ENCODE measurements around the gene HLF.
"Not testable (repeated sequence)": the region's sequence is repeated elsewhere in the genome, so short reads cannot be mapped to it uniquely, and the experiment has no call there.

The HLF gene

DNA sequence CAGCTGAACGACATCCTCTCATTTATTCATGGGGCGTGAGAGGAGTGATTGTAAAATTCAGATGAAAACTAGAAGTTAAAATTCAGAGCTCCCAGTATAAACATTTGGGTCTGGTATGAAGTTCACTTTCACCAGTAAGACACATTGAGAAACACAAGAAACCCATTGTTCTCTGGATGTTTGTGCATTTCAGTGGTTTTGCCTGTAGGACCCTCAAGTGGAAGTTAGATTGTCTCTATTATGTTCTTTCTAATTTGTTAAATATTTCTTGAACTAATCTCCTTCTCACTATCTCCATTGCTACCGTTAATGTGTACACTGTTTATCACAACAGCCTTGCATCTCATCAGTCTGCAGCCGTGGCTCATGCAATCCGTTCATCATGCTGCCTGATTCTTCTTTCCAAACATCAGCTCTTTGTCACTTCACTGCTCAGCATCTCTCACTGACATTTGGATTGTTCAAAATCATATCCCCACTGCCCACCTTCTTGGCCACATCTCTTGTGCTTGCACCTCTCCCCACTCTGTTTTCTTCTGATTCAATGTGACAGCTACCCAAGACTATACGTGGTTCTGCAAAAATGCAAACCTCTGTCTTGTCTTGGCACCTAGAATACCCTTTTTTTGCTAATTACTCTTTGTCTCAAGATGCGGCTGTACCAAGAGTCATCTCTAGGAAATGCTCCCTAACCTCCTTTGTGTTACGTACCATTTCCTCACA lies 49.5 kb downstream of the HLF start:
- DNase-seq = no peak

GRCh38 chr17:55314784-55315491 lies 50.2 kb downstream of the HLF start:
- DNase-seq = no peak

- no peak for DNase-seq
Measured at GRCh38 chr17:55316499-55316898, 51.7 kb downstream of the HLF start.

GRCh38 chr17:55317284-55317683 lies 52.5 kb downstream of the HLF start:
- DNase-seq = no peak

- no peak for DNase-seq
Measured at GRCh38 chr17:55318081-55318480, 53.3 kb downstream of the HLF start.

GRCh38 chr17:55318715-55319487 lies 54.1 kb downstream of the HLF start:
- no peak for DNase-seq

DNA sequence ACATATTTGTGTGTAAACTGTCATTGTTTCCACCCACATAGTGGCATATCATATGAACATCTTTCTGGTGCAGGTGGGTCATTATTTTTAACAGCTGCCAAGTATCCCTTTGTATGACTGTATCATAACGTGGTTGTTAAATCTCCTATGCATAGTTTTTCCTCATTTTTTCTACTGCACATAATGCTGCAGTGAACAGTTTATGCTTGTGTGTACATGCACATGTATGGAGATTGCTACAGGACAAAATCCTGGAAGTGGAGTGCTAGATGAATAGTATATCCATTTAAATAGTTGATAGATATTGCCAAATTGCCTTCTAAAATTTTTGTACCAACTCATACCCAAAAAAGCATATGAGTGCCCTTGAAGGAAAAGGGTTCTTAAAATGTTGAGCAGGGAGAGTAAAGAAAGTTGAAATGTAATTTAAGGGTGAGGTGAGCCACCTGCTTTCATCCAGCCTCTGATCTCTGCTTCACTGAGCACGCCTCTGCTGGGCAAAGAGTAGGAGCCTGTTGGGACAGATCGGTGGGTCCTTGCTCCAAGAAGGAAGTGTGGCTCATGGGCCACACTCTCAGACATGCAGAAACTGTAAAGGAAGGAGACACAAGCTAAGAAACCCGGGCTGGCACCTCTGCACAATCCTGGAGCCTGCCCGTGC lies 55.3 kb downstream of the HLF start:
- DNase-seq = no peak

- DNase-seq = no peak
Measured at GRCh38 chr17:55320594-55321426, 56.0 kb downstream of the HLF start.

GRCh38 chr17:55321427-55322060 lies 56.8 kb downstream of the HLF start:
- no peak for DNase-seq

DNA sequence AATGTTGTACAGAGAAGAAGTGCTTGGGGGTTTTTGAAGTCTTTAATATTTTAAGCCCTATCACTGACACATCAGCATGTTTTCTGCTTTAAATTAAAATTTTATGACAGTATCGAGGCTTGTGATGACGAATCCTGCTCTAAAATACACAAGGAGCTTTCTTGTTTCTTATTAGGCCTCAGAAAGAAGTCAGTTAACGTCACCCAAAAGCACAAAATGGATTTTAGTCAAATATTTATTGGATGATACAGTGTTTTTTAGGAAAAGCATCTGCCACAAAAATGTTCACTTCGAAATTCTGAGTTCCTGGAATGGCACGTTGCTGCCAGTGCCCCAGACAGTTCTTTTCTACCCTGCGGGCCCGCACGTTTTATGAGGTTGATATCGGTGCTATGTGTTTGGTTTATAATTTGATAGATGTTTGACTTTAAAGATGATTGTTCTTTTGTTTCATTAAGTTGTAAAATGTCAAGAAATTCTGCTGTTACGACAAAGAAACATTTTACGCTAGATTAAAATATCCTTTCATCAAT lies 57.8 kb downstream of the HLF start:
- no peak for DNase-seq

DNA sequence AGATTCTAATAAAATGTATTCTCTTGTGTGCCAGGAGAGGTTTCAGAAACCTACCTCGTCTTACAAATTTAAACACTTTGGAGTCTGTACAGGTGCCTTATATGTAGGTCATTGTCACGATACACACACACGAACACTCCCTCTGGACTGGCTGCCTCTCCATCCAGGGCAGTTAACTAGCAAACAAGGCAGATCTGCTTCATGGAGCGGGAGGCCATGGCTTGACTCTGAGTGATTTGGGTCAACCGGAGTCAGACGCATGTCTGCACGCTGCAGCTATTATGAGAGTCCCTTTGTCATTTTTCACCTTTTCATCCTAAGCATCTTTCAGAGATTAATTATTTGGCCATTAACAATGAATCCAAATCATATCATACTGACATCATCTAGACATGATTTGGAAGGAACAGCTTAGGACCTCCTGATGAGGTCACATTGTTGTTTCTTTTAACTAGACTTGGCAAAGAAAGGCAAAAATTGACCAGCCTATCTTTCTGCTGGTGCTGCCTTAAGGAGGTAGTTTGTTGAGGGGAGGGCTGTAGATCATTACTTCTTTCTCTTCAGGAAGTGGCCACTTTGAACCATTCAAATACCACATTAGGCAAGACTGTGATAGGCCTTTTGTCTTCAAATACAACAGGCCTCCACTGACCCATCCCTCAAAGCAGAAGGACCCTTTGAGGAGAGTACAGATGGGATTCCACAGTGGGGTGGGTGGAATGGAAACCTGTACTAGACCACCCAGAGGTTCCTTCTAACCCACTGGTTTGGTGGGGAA lies 58.9 kb downstream of the HLF start:
- no peak for DNase-seq

DNA sequence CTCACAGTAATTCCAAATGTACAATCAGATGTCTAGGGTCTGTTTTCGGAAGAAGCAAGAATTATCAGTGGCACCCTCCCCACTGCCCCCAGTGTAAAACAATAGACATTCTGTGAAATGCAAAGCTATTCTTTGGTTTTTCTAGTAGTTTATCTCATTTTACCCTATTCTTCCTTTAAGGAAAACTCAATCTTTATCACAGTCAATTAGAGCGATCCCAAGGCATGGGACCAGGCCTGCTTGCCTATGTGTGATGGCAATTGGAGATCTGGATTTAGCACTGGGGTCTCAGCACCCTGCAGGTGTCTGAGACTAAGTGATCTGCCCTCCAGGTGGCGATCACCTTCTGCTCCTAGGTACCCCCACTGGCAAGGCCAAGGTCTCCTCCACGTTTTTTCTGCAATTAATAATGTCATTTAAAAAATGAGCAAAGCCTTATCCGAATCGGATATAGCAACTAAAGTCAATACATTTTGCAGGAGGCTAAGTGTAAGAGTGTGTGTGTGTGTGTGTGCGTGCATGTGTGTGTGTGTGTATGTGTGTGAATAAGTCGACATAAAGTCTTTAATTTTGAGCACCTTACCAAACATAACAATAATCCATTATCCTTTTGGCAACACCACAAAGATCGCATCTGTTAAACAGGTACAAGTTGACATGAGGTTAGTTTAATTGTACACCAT lies 59.7 kb downstream of the HLF start:
- DNase-seq = no peak

- DNase-seq = no peak
Measured at GRCh38 chr17:55325406-55325805, 60.6 kb downstream of the HLF start.

- DNase-seq = no peak
Measured at GRCh38 chr17:55326030-55326429, 61.3 kb downstream of the HLF start.

DNA sequence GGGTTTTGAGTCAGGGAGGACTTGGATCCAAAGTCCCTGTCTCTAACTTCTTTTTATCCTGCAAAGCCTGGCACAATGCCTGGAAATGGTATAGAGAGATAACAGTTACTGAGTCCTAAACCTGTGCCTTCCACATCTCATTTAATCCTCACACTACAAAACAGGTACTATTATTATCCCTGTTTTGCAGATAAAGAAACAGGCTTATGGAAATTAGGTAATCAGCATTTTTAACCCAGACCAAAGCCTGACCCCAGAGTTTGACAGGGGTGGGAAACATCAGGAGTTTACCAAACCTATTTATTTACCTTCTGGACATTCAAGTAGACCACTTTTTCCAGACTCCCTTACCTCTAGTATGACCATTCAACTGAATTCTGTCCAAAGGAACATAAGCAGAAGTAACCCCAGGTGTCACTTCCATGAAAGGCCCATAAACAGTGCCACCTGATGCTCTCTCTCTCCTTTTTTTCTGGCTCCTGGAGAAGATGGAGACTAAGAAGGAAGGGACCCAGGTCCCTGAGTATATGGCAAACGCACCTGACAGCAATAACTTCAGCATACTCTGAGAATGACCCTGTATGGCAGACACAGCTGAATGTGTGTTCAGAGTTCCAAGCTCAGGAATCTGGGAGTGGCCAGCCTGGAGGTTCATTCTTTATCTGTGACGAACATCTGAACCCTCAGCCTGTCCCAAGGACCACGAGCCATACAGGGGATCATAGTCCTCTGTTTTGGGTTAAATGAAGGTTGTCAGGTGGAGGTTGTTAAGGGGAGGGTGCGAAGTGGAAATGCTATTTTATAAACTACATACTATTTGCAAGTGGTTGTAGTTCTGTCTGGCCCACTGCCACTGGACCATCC lies 62.7 kb downstream of the HLF start:
- no peak for DNase-seq

- not testable (repeated sequence) for DNase-seq
Measured at GRCh38 chr17:55328514-55328913, 63.8 kb downstream of the HLF start.

GRCh38 chr17:55330344-55330933 lies 65.7 kb downstream of the HLF start:
- DNase-seq = no peak

DNA sequence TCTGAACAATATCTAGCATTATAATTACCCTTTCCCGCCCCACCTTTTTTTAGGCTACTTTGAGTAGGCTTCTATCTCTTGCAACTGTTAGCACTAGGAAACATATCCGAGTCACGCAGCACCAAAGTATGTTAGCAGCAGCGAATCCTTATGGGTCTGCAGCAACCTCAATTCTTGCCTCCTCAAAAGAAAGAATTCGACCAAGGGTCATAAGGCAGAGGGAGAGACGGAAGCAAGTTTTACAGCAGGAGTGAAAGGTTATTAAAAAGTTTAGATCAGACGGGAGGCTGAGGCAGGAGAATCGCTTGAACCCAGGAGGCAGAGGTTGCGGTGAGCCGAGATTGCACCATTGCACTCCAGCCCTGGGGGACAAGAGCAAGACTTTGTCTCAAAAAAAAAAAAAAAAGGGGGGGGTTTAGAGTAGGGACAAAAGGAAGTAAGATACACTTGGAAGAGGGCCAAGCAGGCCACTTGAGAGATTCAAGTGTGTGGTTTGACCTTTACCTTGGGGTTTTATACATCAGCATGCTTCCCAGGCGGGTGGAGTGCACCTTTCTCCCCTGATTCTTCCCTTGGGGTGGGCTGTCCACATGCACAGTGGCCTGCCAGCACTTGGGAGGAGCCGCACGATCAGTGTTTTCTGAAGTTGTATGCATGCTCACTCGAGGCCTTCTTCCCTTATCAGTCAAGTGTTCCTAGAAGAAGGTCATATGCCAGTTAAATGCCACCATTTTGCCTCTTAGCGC lies 67.7 kb downstream of the HLF start:
- no peak for DNase-seq
